HUES48 (cell line): ENCODE data around the gene WDR93.

ENCODE experiments used
- H3K27ac ChIP-seq: one replicate; pipeline ENCODE4 v1.7.0; 2013; ENCODE audit warnings: low read depth, low read length, inconsistent platforms
- H3K27me3 ChIP-seq: 2 replicates; pipeline ENCODE4 v1.6.1; 2013; ENCODE audit warnings: mild to moderate bottlenecking, low read length; ENCODE audit not compliant: control insufficient read depth, insufficient read depth
- H3K36me3 ChIP-seq: 2 replicates; pipeline ENCODE4 v1.6.1; 2013; ENCODE audit warnings: low read length; ENCODE audit not compliant: control insufficient read depth, insufficient read depth
- H3K4me1 ChIP-seq: 2 replicates; pipeline ENCODE4 v1.6.1; 2013; ENCODE audit warnings: mild to moderate bottlenecking, low read length; ENCODE audit not compliant: control insufficient read depth, insufficient read depth
- H3K4me3 ChIP-seq: 2 replicates; pipeline ENCODE4 v1.5.1; 2013; ENCODE audit warnings: mild to moderate bottlenecking, low read depth, low read length
- H3K9ac ChIP-seq: 2 replicates; pipeline ENCODE4 v1.6.1; 2013; ENCODE audit warnings: mild to moderate bottlenecking, low read depth, low read length, moderate library complexity
- H3K9me3 ChIP-seq: 2 replicates; pipeline ENCODE4 v1.6.1; 2013; ENCODE audit warnings: low read length; ENCODE audit not compliant: control insufficient read depth, insufficient read depth

WDR93 gene

DNA sequence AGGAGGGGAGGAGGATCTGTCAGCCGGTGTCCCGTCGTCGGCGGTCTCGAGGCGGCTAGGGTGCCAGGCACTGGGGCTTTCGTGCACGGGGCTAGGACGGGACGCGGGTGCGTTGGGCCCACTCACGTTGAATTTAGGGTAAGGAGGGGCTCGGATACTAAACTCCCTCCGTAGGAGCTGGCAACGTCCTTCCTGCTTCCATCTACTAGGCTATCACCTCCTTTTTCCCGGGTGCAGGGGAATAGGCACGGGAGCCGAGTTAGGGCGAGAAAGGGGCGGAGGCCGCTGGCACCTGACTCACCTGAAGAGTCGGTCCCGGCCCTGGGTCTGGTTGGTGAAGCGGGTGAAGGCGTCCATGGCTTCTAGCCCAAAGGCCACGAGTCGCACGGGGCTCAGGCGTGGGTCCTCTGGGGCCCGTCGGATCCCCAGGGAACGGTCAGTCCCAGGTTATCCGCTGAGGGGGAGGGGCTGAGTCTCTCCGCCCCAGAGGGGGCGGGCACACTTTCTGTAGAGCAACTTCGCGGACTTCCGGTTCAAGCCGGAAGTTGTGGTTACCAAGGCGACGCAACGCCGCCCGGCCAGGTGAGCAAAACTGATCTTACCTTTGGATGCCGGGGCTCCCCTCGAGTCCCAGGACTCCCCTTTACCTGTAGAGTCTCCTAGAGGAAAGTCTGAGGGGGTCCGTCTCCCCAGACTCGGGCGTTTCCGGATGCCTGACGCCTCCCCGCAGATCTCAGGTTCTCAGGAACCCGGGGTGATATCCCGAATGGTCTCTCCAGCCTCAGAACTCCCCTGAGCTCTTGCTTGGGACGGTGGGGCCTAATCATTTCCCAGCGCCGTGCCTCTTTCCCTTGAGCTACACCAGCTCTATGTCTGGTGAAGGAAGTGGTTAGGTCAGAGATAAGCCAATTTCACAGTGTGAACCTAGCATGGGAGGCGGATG lies at the start of gene WDR93, which contains the start of gene PEX11A:
TSS of gene WDR93 (plus strand) at position 536 of the 943 bp plus-strand sequence. CDS start 10,936 bp downstream, outside the sequence.
TSS of gene PEX11A (minus strand) at position 479 of the 943 bp plus-strand sequence. CDS start at position 357, 122 bp downstream.
- Histone ChIP-seq H3K4me1 (no peaks in the 10 kb centered on the region), H3K36me3 (no peaks in the 10 kb centered on the region), H3K4me3 (peak within 1 kb of the TSS; percentile 90), H3K27me3 (peaks cover 3% of the 10 kb centered on the region; the same call in 1 of the 2 replicates), H3K9me3 (no peaks in the 10 kb centered on the region), H3K27ac (no peak within 1 kb of the TSS), H3K9ac (0 out of 2 replicates have a peak within 1 kb of the TSS, but pooled peaks have one; percentile 19)

GRCh38 chr15:89641053-89641452 lies 49.6 kb upstream of the WDR93 start:
- Histone ChIP-seq H3K27me3 (no peaks in the 10 kb centered on the region), H3K36me3 (peaks cover 50% of the 10 kb centered on the region), H3K4me3 (no peak overlapping the region), H3K9me3 (no peaks in the 10 kb centered on the region), H3K9ac (no peak overlapping the region), H3K4me1 (no peaks in the 10 kb centered on the region), H3K27ac (no peak overlapping the region)

GRCh38 chr15:89642106-89642505 lies 48.5 kb upstream of the WDR93 start:
- no peak overlapping the region for H3K4me3 ChIP-seq

DNA sequence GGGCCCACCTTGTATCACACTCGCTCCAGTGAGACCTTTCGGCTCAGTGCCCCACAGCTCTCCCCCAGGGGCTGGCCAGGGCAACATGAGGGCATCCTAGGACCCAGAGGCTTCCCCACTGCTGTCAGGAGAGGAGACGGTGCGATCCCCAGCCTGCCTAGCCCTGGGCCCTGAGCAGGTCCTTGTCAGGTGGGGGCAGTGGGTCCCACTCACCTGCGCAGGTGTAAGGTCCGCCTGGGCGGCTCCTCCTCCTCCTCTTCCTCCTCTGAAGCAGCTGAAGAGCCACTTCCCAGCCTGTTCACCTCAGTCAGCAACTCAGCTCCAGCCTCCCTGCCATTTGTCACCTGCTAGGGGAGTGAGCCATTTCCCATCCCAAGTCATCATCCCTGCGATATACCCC lies 44.9 kb upstream of the WDR93 start:
- H3K9me3 ChIP-seq = no peaks in the 10 kb centered on the region
- H3K4me1 ChIP-seq = no peaks in the 10 kb centered on the region
- no peak overlapping the region for H3K27ac ChIP-seq
- no peaks in the 10 kb centered on the region for H3K27me3 ChIP-seq
- no peak overlapping the region for H3K9ac ChIP-seq
- H3K36me3 ChIP-seq = peaks cover 59% of the 10 kb centered on the region
- H3K4me3 ChIP-seq = no peak overlapping the region

More at GRCh38 chr15:89642106-89642505, 48.5 kb upstream of the WDR93 start:
- H3K9me3 ChIP-seq = no peaks in the 10 kb centered on the region
- peaks cover 58% of the 10 kb centered on the region for H3K36me3 ChIP-seq
- H3K9ac ChIP-seq = no peak overlapping the region
- H3K4me1 ChIP-seq = no peaks in the 10 kb centered on the region
- H3K27ac ChIP-seq = no peak overlapping the region
- H3K27me3 ChIP-seq = no peaks in the 10 kb centered on the region

GRCh38 chr15:89646416-89647141 lies 44.0 kb upstream of the WDR93 start:
- Histone ChIP-seq H3K27me3 (no peaks in the 10 kb centered on the region), H3K27ac (no peak overlapping the region), H3K9ac (no peak overlapping the region), H3K4me3 (no peak overlapping the region), H3K4me1 (no peaks in the 10 kb centered on the region), H3K36me3 (peaks cover 54% of the 10 kb centered on the region), H3K9me3 (no peaks in the 10 kb centered on the region)

DNA sequence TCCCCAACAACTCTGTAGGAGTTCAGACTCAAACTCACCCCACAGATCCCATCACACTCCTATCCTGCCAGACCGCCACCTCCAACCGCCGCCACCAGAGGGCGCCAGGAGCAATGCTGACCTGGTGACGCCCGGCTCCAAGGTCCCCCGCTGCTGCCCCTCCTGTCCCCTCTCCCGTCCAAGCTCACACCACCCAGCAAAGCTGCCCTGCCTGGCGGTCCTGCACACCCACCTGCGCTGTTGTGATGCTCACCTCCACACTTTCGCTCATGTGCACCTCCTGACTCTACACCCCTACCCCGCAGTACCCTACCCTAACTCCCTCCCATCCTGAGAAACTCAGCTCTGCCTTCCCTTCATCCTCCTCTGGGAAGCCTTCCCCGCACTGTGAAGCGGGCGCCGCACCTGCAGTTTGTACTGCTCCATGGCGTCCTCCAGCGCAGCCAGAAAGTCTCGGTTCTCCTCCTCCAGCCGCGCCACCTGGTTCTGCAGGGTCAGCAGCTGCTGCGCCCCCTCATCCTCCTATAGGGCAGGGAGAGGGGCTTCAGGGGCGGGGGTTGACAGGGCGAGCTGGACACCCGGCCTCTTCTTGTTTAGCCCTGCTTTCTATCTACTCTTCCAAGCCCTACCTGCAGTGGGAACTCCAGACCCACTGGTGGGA lies 43.3 kb upstream of the WDR93 start:
- Histone ChIP-seq H3K9ac (no peak overlapping the region), H3K4me1 (no peaks in the 10 kb centered on the region), H3K36me3 (peaks cover 52% of the 10 kb centered on the region), H3K9me3 (no peaks in the 10 kb centered on the region), H3K27ac (no peak overlapping the region), H3K27me3 (no peaks in the 10 kb centered on the region), H3K4me3 (no peak overlapping the region; the same call in 1 of the 2 replicates)

GRCh38 chr15:89648106-89649012 lies 42.3 kb upstream of the WDR93 start:
- H3K4me1 ChIP-seq = no peaks in the 10 kb centered on the region
- no peaks in the 10 kb centered on the region for H3K27me3 ChIP-seq
- no peak overlapping the region for H3K27ac ChIP-seq
- H3K9ac ChIP-seq = no peak overlapping the region
- no peaks in the 10 kb centered on the region for H3K9me3 ChIP-seq
- no peak overlapping the region for H3K4me3 ChIP-seq
- H3K36me3 ChIP-seq = peaks cover 44% of the 10 kb centered on the region

- Histone ChIP-seq H3K9ac (no peak overlapping the region), H3K27me3 (no peaks in the 10 kb centered on the region), H3K36me3 (peaks cover 37% of the 10 kb centered on the region), H3K4me3 (no peak overlapping the region), H3K9me3 (no peaks in the 10 kb centered on the region), H3K4me1 (no peaks in the 10 kb centered on the region), H3K27ac (no peak overlapping the region)
These were observed 41.5 kb upstream of the WDR93 start for GRCh38 chr15:89649013-89649625.

- peaks cover 4% of the 10 kb centered on the region; the same call in 1 of the 2 replicates for H3K4me1 ChIP-seq
- no peak overlapping the region for H3K9ac ChIP-seq
- H3K27me3 ChIP-seq = no peaks in the 10 kb centered on the region
- peaks cover 33% of the 10 kb centered on the region for H3K36me3 ChIP-seq
- H3K4me3 ChIP-seq = no peak overlapping the region
- no peaks in the 10 kb centered on the region for H3K9me3 ChIP-seq
- no peak overlapping the region for H3K27ac ChIP-seq
These were observed 40.9 kb upstream of the WDR93 start for GRCh38 chr15:89649716-89650115.
